Measurements from ENCODE around the gene AAK1.

DNA sequence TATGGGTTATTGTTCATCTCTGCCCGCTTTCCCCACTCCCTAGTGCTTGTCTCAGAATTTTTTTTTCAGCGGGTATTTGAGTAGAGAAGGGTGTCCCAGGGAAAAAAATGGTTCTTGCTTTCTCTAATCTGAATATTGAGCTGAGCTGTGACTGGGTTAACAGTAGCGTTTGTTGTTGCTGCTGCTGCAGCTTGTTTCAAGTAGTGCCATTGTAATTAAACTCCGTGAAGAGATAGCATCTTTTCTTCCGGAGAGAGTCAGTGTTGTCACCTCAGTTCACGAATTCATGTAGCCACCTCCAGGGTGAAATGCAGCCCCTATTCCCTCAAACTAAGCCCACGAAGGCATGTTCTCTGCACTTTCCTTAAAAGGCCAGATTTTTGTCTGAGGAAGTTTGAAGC, 1.5 kb upstream of the AAK1 start:
- TF ChIP-seq, protein P1, sequence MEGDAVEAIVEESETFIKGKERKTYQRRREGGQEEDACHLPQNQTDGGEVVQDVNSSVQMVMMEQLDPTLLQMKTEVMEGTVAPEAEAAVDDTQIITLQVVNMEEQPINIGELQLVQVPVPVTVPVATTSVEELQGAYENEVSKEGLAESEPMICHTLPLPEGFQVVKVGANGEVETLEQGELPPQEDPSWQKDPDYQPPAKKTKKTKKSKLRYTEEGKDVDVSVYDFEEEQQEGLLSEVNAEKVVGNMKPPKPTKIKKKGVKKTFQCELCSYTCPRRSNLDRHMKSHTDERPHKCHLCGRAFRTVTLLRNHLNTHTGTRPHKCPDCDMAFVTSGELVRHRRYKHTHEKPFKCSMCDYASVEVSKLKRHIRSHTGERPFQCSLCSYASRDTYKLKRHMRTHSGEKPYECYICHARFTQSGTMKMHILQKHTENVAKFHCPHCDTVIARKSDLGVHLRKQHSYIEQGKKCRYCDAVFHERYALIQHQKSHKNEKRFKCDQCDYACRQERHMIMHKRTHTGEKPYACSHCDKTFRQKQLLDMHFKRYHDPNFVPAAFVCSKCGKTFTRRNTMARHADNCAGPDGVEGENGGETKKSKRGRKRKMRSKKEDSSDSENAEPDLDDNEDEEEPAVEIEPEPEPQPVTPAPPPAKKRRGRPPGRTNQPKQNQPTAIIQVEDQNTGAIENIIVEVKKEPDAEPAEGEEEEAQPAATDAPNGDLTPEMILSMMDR (conservative IDR thresholded peaks at IDR 0.05; ENCODE audit: low read depth, low read length), result no peak
- no peak for TF ChIP-seq EZH2 (IDR thresholded peaks at IDR 0.05; ENCODE audit: borderline replicate concordance, low read depth, low read length, poor library complexity, severe bottlenecking)

Measured in A673 (cell line).